ENCODE data around the gene NUDT14.

Gene NUDT14

GRCh38 chr14:105212541-105213300 lies 31.6 kb upstream of the NUDT14 start:
- no peak for DNase-seq (ENCODE audit: low read depth)

GRCh38 chr14:105211758-105212089 lies 30.6 kb upstream of the NUDT14 start:
- DNase-seq (ENCODE audit: low read depth): no peak

GRCh38 chr14:105211086-105211757 lies 30.1 kb upstream of the NUDT14 start:
- no peak for DNase-seq (ENCODE audit: low read depth)

GRCh38 chr14:105210266-105211025 lies 29.3 kb upstream of the NUDT14 start:
- DNase-seq (ENCODE audit: low read depth): no peak

- DNase-seq (ENCODE audit: low read depth): no peak
These were observed 28.5 kb upstream of the NUDT14 start for GRCh38 chr14:105209646-105210045.

GRCh38 chr14:105209091-105209490 lies 28.0 kb upstream of the NUDT14 start:
- no peak for DNase-seq (ENCODE audit: low read depth)

GRCh38 chr14:105208738-105209075 lies 27.6 kb upstream of the NUDT14 start:
- DNase-seq (ENCODE audit: low read depth): no peak

GRCh38 chr14:105207996-105208737 lies 27.1 kb upstream of the NUDT14 start:
- DNase-seq (ENCODE audit: low read depth): no peak

- no peak for DNase-seq (ENCODE audit: low read depth)
These were observed 26.4 kb upstream of the NUDT14 start for GRCh38 chr14:105207460-105207901.

GRCh38 chr14:105206873-105207272 lies 25.8 kb upstream of the NUDT14 start:
- no peak for DNase-seq (ENCODE audit: low read depth)

- no peak for DNase-seq (ENCODE audit: low read depth)
These were observed 24.6 kb upstream of the NUDT14 start for GRCh38 chr14:105205673-105206208.

GRCh38 chr14:105204931-105205672 lies 24.0 kb upstream of the NUDT14 start:
- no peak for DNase-seq (ENCODE audit: low read depth)

GRCh38 chr14:105204206-105204930 lies 23.3 kb upstream of the NUDT14 start:
- DNase-seq (ENCODE audit: low read depth): no peak

- DNase-seq (ENCODE audit: low read depth): no peak
These were observed 22.6 kb upstream of the NUDT14 start for GRCh38 chr14:105203701-105204100.

GRCh38 chr14:105203057-105203531 lies 22.0 kb upstream of the NUDT14 start:
- DNase-seq (ENCODE audit: low read depth): peak; percentile 41

GRCh38 chr14:105201925-105202513 lies 20.9 kb upstream of the NUDT14 start:
- DNase-seq (ENCODE audit: low read depth): no peak

- DNase-seq (ENCODE audit: low read depth): no peak
These were observed 20.2 kb upstream of the NUDT14 start for GRCh38 chr14:105201156-105201924.

GRCh38 chr14:105200641-105201040 lies 19.5 kb upstream of the NUDT14 start:
- DNase-seq (ENCODE audit: low read depth): no peak

GRCh38 chr14:105200074-105200473 lies 19.0 kb upstream of the NUDT14 start:
- no peak for DNase-seq (ENCODE audit: low read depth)

Data from stimulated activated CD8-positive, alpha-beta memory T cell treated with anti-CD3 and anti-CD28 coated beads, Interleukin-7, amount 100 ng/mL, for 24 hours (primary cell).